WTC11 (cell line): ENCODE results near the gene PTPRG. TPM values are rescaled to one million over a fixed set of nuclear protein-coding genes. Genes with fewer than 3 reads are reported as not detected.

Experiments
- ATAC-seq: fragments of 200-7000 bp; cut with Tn5 transposase; 2 replicates; pipeline ENCODE4 v1.10.0; 2021; ENCODE audit warnings: mild to moderate bottlenecking, moderate library complexity
- CTCF ChIA-PET: fragments of 300-600 bp; sonication (Branson Sonifier 250); formaldehyde crosslinking; loops from one replicate; lab custom pipeline; 2021; ENCODE audit warnings: antibody characterized with exemption; lab: Charles Lee
- POLR2A ChIA-PET: fragments of 350-600 bp; sonication (Branson Sonifier 250); formaldehyde crosslinking; loops from one replicate; lab custom pipeline; 2021; ENCODE audit warnings: antibody characterized with exemption; lab: Charles Lee
- DNase-seq: peaks from one replicate; pipeline ENCODE4 v3.0.0; 2021; ENCODE audit warnings: low spot score
- H3K27ac Mint-ChIP-seq: 2 replicates; pipeline ENCODE4 v1.8.0; 2021; ENCODE audit warnings: mixed read lengths
- H3K27me3 Mint-ChIP-seq: 2 replicates; pipeline ENCODE4 v1.8.0; 2021; ENCODE audit warnings: low read depth, mild to moderate bottlenecking, moderate library complexity, mixed read lengths
- H3K36me3 Mint-ChIP-seq: 2 replicates; pipeline ENCODE4 v1.8.0; 2021; ENCODE audit warnings: mixed read lengths
- H3K4me1 Mint-ChIP-seq: 2 replicates; pipeline ENCODE4 v1.8.0; 2022; ENCODE audit warnings: mixed read lengths
- H3K4me3 Mint-ChIP-seq: 2 replicates; pipeline ENCODE4 v1.8.0; 2021; ENCODE audit warnings: mild to moderate bottlenecking, moderate library complexity, mixed read lengths
- H3K9me3 Mint-ChIP-seq: 2 replicates; pipeline ENCODE4 v1.8.0; 2021; ENCODE audit warnings: mixed read lengths
- ARID4B ChIP-seq: sonication (generic); formaldehyde crosslinking; IDR thresholded peaks from 2 replicates; pipeline ENCODE4 v1.8.0; 2023; ENCODE audit warnings: missing genetic modification reagents, mild to moderate bottlenecking, borderline replicate concordance
- ATF1 ChIP-seq: sonication (generic); formaldehyde crosslinking; IDR thresholded peaks from 2 replicates; pipeline ENCODE4 v1.8.1; 2023; ENCODE audit warnings: mild to moderate bottlenecking, moderate library complexity, missing genetic modification reagents
- ATF2 ChIP-seq: sonication (generic); formaldehyde crosslinking; IDR thresholded peaks from 2 replicates; pipeline ENCODE4 v1.8.1; 2022; ENCODE audit warnings: low read depth, missing genetic modification reagents, borderline replicate concordance
- CBFB ChIP-seq: sonication (generic); formaldehyde crosslinking; IDR thresholded peaks from 2 replicates; pipeline ENCODE4 v1.8.1; 2022; ENCODE audit warnings: mild to moderate bottlenecking, low read depth, missing genetic modification reagents
- CREB1 ChIP-seq: sonication (generic); formaldehyde crosslinking; IDR thresholded peaks from 2 replicates; pipeline ENCODE4 v1.8.0; 2023; ENCODE audit warnings: mild to moderate bottlenecking, missing genetic modification reagents
- CTCF ChIP-seq: fragments of 200-600 bp; IDR thresholded peaks from 2 replicates; pipeline ENCODE4 v1.8.0; 2022; ENCODE audit warnings: antibody characterized with exemption
- E2F1 ChIP-seq: sonication (generic); formaldehyde crosslinking; IDR thresholded peaks from 2 replicates; pipeline ENCODE4 v1.8.0; 2022; ENCODE audit warnings: mild to moderate bottlenecking, missing genetic modification reagents
- ELF4 ChIP-seq: sonication (generic); formaldehyde crosslinking; IDR thresholded peaks from 2 replicates; pipeline ENCODE4 v1.8.1; 2022; ENCODE audit warnings: low read depth, mild to moderate bottlenecking, moderate library complexity, missing genetic modification reagents
- FOXP1 ChIP-seq: sonication (generic); formaldehyde crosslinking; IDR thresholded peaks from 2 replicates; pipeline ENCODE4 v1.8.0; 2022; ENCODE audit warnings: missing genetic modification reagents, mild to moderate bottlenecking, moderate library complexity, borderline replicate concordance
- HMGXB4 ChIP-seq: sonication (generic); formaldehyde crosslinking; IDR thresholded peaks from 2 replicates; pipeline ENCODE4 v1.8.1; 2023; ENCODE audit warnings: mild to moderate bottlenecking, moderate library complexity, missing genetic modification reagents
- JAZF1 ChIP-seq: fragments of 250-450 bp; sonication (Bioruptor Pico); IDR thresholded peaks from 2 replicates; pipeline ENCODE4 v1.9.0; 2021; ENCODE audit warnings: moderate library complexity, mild to moderate bottlenecking, inconsistent platforms
- NFYB ChIP-seq: sonication (generic); formaldehyde crosslinking; conservative IDR thresholded peaks from 2 replicates; pipeline ENCODE4 v1.8.0; 2022; ENCODE audit warnings: low read depth, missing genetic modification reagents
- SMAD3 ChIP-seq: sonication (generic); formaldehyde crosslinking; IDR thresholded peaks from 2 replicates; pipeline ENCODE4 v1.8.0; 2022; ENCODE audit warnings: missing genetic modification reagents, mild to moderate bottlenecking, borderline replicate concordance
- SMAD4 ChIP-seq: sonication (generic); formaldehyde crosslinking; IDR thresholded peaks from 2 replicates; pipeline ENCODE4 v1.8.0; 2022; ENCODE audit warnings: mild to moderate bottlenecking, missing genetic modification reagents
- ZBTB21 ChIP-seq: sonication (generic); formaldehyde crosslinking; IDR thresholded peaks from 2 replicates; pipeline ENCODE4 v1.8.1; 2023; ENCODE audit warnings: mild to moderate bottlenecking, missing genetic modification reagents, borderline replicate concordance
- ZNF425 ChIP-seq: fragments of 250-450 bp; sonication (Bioruptor Pico); conservative IDR thresholded peaks from 2 replicates; pipeline ENCODE4 v1.9.0; 2021; ENCODE audit warnings: mild to moderate bottlenecking
- ZNF671 ChIP-seq: fragments of 250-450 bp; sonication (Bioruptor Pico); IDR thresholded peaks from 2 replicates; pipeline ENCODE4 v1.8.0; 2021; ENCODE audit warnings: mild to moderate bottlenecking
- total RNA-seq: library from RNA; stranded (reverse); gene quantifications from 3 replicates; pipeline ENCODE4 v1.2.3, GENCODE V29; 2021

Gene PTPRG
- total RNA-seq, 1 experiment from 2014 or later = 106 TPM

- TF ChIP-seq CTCF (no peak), SMAD3 (CRISPR knock-in tag) (no peak), SMAD4 (CRISPR knock-in tag) (no peak)
- TF ChIP-seq, all 79 proteins: peak for 0
Observed at GRCh38 chr3:62238431-62238830, 677.1 kb downstream of the PTPRG start (continued).

GRCh38 chr3:62241279-62241678 lies 679.9 kb downstream of the PTPRG start:
- Mint-ChIP-seq H3K27me3 (no peaks in the 10 kb centered on the region), H3K27ac (no peak overlapping the region), H3K36me3 (peaks cover 8% of the 10 kb centered on the region; the same call in 1 of the 2 replicates), H3K4me3 (no peak overlapping the region), H3K4me1 (peaks cover 54% of the 10 kb centered on the region), H3K9me3 (no peaks in the 10 kb centered on the region)
- DNase-seq (no peak), ATAC-seq (no peak)
- ChIA-PET CTCF (interaction anchor here (1.0 to 3.0 kb wide), 2 partner anchors 9 to 16 kb away, joined by 4 to 16 read pairs; no protein-coding TSS in a partner anchor), POLR2A (no interaction called here)
- TF ChIP-seq NFYB (CRISPR knock-in tag) (no peak), HMGXB4 (no peak), ELF4 (CRISPR knock-in tag) (no peak), E2F1 (CRISPR knock-in tag) (no peak), CREB1 (no peak), FOXP1 (no peak), ZNF425 (no peak), ATF1 (no peak), JAZF1 (CRISPR knock-in tag) (no peak), ZBTB21 (CRISPR knock-in tag) (no peak), SMAD4 (CRISPR knock-in tag) (no peak), ATF2 (CRISPR knock-in tag) (no peak)

- DNase-seq = peak; percentile 46
- CTCF ChIA-PET = interaction anchor here (0.7 to 3.0 kb wide), 3 partner anchors 10 to 31 kb away, joined by 3 to 16 read pairs (median 4); no protein-coding TSS in a partner anchor
- Mint-ChIP-seq H3K27me3 (no peaks in the 10 kb centered on the region), H3K27ac (peak overlapping the region; percentile 24), H3K36me3 (peaks cover 7% of the 10 kb centered on the region; the same call in 1 of the 2 replicates), H3K4me1 (peaks cover 68% of the 10 kb centered on the region), H3K4me3 (peak overlapping the region; percentile 13; the same call in 1 of the 2 replicates), H3K9me3 (no peaks in the 10 kb centered on the region)
- ATAC-seq = peak; percentile 78
- POLR2A ChIA-PET = no interaction called here
- 0 out of 2 replicates have a peak, but pooled peaks have one; percentile 60 for TF ChIP-seq ZBTB21 (CRISPR knock-in tag)
- TF ChIP-seq CBFB (CRISPR knock-in tag) = 0 out of 2 replicates have a peak, but pooled peaks have one; percentile 33
- no peak for TF ChIP-seq ARID4B (CRISPR knock-in tag)
- TF ChIP-seq ATF2 (CRISPR knock-in tag) = no peak
- no peak for TF ChIP-seq ZNF671
Observed at GRCh38 chr3:62242831-62243509, 681.6 kb downstream of the PTPRG start.
